Nephron progenitor cell (in vitro differentiated cells): Measurements from ENCODE around the gene PTGES3.
A peak's percentile ranks its signal among the peaks of the same experiment; 100 is the strongest.

Experiments
- DNase-seq: peaks from one replicate; pipeline ENCODE4 v3.0.0; 2021
- H3K27ac Mint-ChIP-seq: 2 replicates; pipeline ENCODE4 v1.8.0; 2021; ENCODE audit warnings: mild to moderate bottlenecking, moderate library complexity, mixed read lengths
- H3K27me3 Mint-ChIP-seq: 2 replicates; pipeline ENCODE4 v1.8.0; 2021; ENCODE audit warnings: mild to moderate bottlenecking, low read depth, mixed read lengths; ENCODE audit not compliant: poor library complexity
- H3K36me3 Mint-ChIP-seq: 2 replicates; pipeline ENCODE4 v1.8.0; 2021; ENCODE audit warnings: low read depth, mixed read lengths
- H3K4me1 Mint-ChIP-seq: 2 replicates; pipeline ENCODE4 v1.8.0; 2021; ENCODE audit warnings: mixed read lengths
- H3K4me3 Mint-ChIP-seq: 2 replicates; pipeline ENCODE4 v1.8.0; 2021; ENCODE audit warnings: mild to moderate bottlenecking, moderate library complexity, mixed read lengths
- H3K9me3 Mint-ChIP-seq: 2 replicates; pipeline ENCODE4 v1.8.0; 2021; ENCODE audit warnings: mild to moderate bottlenecking, moderate library complexity, mixed read lengths
- TF ChIP-seq, protein P1 (sequence below): fragments of 200-600 bp; sonication (generic); IDR thresholded peaks from 2 replicates; pipeline ENCODE4 v1.5.0; 2021; ENCODE audit warnings: antibody characterized with exemption

The PTGES3 gene

DNA sequence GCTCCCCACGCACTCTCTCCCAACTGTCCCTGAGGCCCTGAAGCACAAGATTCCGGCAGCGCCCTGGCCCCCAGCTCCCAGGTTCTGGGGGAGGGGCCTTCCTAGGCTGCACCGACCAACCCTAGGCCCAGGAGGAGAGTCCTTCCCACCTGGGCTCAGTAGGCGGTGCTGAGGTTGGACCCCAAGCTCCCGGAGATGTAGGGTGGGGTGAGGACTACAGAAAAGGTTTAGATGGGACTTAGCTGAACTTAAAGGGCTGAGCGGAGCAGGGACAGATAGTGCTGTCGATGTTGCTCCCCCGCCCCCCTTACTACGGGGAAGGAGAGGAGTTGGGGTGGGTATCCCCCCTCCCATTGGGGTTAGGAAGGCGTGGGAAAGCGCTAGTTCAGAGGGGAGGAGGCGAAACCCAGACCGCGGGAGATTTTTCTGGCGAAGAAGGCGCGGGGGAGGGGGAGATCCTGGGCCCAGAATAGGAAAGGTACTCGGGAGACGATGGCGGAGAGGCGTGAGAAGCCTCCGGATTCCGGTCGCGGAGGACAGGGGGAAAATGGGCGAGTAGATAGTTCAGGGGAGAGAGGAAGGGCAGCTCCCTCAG is 53.7 kb downstream of the PTGES3 start:
- H3K4me3 Mint-ChIP-seq: peak overlapping the region; percentile 96
- H3K36me3 Mint-ChIP-seq: peaks cover 18% of the 10 kb centered on the region
- H3K27me3 Mint-ChIP-seq: peaks cover 4% of the 10 kb centered on the region
- H3K9me3 Mint-ChIP-seq: no peaks in the 10 kb centered on the region
- peaks cover 82% of the 10 kb centered on the region for H3K4me1 Mint-ChIP-seq
- H3K27ac Mint-ChIP-seq: peak overlapping the region; percentile 95
- TF ChIP-seq, protein P1, sequence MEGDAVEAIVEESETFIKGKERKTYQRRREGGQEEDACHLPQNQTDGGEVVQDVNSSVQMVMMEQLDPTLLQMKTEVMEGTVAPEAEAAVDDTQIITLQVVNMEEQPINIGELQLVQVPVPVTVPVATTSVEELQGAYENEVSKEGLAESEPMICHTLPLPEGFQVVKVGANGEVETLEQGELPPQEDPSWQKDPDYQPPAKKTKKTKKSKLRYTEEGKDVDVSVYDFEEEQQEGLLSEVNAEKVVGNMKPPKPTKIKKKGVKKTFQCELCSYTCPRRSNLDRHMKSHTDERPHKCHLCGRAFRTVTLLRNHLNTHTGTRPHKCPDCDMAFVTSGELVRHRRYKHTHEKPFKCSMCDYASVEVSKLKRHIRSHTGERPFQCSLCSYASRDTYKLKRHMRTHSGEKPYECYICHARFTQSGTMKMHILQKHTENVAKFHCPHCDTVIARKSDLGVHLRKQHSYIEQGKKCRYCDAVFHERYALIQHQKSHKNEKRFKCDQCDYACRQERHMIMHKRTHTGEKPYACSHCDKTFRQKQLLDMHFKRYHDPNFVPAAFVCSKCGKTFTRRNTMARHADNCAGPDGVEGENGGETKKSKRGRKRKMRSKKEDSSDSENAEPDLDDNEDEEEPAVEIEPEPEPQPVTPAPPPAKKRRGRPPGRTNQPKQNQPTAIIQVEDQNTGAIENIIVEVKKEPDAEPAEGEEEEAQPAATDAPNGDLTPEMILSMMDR: no peak
- peak; percentile 61 for DNase-seq

DNA sequence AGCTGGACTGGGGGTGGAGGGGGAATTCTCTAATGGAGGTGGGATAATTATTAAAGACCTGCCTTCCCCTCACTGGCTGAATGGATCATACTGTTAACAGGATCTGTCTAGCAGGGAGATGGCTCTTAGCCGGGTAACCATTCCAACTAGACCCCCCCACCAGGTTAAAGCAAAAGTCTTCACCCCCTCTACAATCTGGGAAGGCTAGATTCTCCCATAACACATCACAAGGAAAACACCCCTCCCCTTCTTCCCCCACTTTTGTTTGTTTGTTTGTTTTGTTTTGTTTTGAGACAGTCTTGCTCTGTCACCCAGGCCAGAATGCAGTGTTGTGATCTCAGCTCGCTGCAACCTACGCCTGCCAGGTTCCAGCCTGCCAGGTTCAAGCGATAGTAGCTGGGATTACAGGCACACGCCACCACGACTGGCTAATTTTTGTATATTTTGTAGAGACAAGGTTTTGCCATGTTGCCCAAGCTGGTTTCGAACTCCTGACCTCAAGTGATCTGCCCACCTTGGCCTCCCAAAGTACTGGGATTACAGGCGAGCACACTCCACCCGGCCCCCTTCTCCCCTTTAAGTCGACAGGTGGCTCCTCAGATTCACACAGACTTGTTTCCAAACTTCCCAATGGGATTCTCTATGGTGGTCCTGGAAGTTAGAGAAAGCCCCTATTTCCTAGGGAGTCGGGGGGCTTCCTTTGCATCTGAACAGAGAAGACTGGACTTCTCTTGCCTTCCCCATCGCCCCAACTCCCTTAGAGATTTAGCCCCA is 54.4 kb downstream of the PTGES3 start:
- peak; percentile 6 for DNase-seq
- TF ChIP-seq, protein P1: no peak
- H3K27ac Mint-ChIP-seq: peak overlapping the region; percentile 95
- no peaks in the 10 kb centered on the region for H3K27me3 Mint-ChIP-seq
- H3K4me3 Mint-ChIP-seq: peak overlapping the region; percentile 96
- peaks cover 89% of the 10 kb centered on the region for H3K4me1 Mint-ChIP-seq
- H3K9me3 Mint-ChIP-seq: no peaks in the 10 kb centered on the region
- H3K36me3 Mint-ChIP-seq: peaks cover 11% of the 10 kb centered on the region

DNA sequence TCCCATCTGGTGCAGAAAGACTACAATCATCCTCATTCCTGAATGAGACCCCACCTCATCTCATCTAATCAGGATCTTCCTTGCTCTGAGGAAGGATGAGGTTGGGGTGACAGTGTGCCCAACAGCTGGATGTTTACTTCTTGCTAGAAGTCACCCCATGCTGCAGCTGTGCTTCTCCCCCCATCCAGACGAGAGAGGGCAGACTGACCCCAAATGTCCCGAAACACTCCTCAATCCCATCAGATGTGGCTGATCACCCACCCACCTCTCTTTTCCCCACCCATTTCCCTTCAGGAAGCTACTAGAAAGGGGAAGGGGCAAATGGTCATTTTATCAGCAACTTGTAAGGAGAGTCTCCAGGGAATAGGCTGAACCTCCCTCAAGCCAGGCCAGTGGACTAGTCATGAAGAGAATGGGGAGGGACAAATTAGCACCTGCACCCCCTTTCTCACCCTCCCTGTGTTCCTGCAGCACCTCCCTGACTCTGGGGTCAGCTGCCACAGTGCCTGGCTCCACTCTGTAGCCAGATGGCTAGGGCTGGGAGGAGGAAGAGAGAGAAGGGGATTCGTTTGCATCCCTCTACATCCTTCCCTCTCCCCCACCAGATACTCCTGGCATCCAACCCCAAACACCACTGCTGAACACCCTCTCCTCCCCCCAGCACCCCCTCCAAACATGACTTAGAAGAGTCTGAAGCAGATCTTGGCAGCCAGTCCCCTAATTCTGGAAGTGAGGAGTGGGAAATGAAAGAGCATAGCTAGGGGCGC is 55.2 kb downstream of the PTGES3 start:
- DNase-seq: no peak
- Mint-ChIP-seq H3K9me3 (no peaks in the 10 kb centered on the region), H3K27me3 (no peaks in the 10 kb centered on the region), H3K27ac (peak overlapping the region; percentile 89), H3K4me1 (peaks cover 91% of the 10 kb centered on the region), H3K36me3 (peaks cover 7% of the 10 kb centered on the region), H3K4me3 (peak overlapping the region; percentile 96)
- TF ChIP-seq, protein P1: no peak

DNA sequence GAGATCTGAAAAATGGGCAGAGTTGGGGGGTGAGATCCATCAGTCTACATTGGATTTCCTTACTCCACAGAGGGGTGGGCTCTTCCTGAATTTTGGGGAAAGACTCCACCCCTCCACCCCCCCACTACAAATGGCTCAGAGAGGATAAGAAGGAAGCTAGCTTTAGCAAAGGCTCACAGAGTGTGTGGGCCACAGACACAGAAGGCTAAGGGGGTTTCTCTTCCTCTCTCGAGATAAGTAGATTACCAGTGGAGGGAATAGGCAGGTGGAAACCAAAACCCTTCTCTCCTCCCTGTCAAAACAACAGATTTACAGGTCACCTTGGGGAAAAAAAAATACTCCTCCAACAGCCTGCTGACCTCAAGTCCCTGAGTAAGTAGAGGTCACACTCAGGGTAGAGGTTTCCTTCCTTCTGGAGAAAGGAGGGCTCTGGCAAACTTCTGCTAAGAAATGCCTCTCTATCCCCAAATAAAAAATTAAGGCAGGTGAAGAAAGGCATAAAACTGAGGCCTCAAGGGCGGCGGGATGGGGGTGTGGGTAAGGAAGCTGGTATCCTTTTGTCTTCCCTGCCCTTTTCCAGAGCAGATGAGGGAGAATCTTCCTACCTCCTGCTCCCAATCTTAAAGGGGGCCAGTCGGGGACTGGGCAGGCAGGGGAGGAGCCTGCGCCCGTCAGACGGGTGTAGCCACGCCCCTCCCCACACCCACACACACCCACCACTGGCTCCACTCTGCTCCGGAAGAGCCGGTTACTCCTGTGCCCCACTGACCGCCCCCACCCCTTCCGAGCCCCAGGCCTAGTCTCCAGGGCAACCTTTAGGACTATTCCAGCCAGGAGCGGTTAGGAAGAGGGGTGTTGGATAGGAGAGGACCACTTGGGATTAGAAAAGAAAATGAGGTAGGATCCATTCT is 56.0 kb downstream of the PTGES3 start:
- peaks cover 4% of the 10 kb centered on the region for H3K36me3 Mint-ChIP-seq
- H3K9me3 Mint-ChIP-seq: no peaks in the 10 kb centered on the region
- TF ChIP-seq, protein P1: no peak
- peak overlapping the region; percentile 96 for H3K4me3 Mint-ChIP-seq
- peaks cover 88% of the 10 kb centered on the region for H3K4me1 Mint-ChIP-seq
- H3K27ac Mint-ChIP-seq: peak overlapping the region; percentile 89
- peak; percentile 79 for DNase-seq
- no peaks in the 10 kb centered on the region for H3K27me3 Mint-ChIP-seq

DNA sequence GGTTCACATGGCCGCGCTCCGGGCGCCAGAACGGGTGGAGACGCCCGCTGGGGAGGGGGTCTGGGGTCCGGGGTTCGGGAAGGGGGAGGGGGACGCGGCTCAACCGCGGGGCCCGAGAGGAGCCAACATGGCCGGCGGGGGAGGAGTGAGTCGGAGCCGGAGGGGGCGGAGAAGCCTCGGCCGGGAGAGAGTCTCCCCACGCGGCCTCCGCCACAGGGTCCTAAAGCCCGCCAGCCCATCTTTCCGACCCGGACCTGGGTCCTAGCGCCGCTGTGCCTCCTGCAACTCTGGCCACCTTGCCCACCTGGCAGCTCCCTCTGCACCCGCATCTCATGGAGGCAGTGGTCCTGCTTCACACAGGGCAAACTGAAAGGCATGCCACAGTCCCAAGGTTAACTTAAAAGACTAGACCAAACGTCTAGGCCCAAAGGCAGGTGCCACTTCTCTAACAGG is 57.9 kb downstream of the PTGES3 start, which contains the start of gene BAZ2A:
TSS of gene BAZ2A (minus strand) at position 147 of the 453 bp plus-strand sequence. CDS start 12,796 bp downstream, outside the sequence.
- peaks cover 17% of the 10 kb centered on the region for H3K36me3 Mint-ChIP-seq
- H3K9me3 Mint-ChIP-seq: no peaks in the 10 kb centered on the region
- peak; percentile 88 for DNase-seq
- H3K27me3 Mint-ChIP-seq: no peaks in the 10 kb centered on the region
- peaks cover 82% of the 10 kb centered on the region for H3K4me1 Mint-ChIP-seq
- peak within 1 kb of the TSS; percentile 96 for H3K4me3 Mint-ChIP-seq
- peak within 1 kb of the TSS; percentile 88 for H3K27ac Mint-ChIP-seq
- TF ChIP-seq, protein P1: no peak
